Measurements from ENCODE around the gene DSCAML1.

DNA sequence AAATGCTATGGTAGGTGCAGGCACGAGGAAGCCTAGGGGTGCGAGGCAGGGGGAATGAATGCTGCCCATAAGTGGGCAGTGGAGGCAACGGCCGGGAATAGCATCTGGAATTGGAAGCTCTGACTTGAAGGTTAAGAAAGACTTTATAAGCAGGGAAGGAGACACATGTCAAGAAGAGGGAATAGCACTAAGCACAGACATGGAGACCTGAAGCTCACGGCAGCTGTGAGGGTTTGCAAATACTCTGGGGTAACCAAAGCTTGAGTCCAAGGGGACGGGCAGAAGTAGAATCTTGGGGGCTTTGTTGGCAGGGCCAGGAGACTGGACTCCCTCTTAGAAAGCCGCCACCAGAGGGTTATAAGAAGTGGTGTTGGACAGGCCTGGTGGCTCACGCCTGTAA lies 356.8 kb downstream of the DSCAML1 start:
- TF ChIP-seq, protein P1, sequence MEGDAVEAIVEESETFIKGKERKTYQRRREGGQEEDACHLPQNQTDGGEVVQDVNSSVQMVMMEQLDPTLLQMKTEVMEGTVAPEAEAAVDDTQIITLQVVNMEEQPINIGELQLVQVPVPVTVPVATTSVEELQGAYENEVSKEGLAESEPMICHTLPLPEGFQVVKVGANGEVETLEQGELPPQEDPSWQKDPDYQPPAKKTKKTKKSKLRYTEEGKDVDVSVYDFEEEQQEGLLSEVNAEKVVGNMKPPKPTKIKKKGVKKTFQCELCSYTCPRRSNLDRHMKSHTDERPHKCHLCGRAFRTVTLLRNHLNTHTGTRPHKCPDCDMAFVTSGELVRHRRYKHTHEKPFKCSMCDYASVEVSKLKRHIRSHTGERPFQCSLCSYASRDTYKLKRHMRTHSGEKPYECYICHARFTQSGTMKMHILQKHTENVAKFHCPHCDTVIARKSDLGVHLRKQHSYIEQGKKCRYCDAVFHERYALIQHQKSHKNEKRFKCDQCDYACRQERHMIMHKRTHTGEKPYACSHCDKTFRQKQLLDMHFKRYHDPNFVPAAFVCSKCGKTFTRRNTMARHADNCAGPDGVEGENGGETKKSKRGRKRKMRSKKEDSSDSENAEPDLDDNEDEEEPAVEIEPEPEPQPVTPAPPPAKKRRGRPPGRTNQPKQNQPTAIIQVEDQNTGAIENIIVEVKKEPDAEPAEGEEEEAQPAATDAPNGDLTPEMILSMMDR (IDR thresholded peaks at IDR 0.05; ENCODE audit: low read length) = no peak
- no peak for TF ChIP-seq EZH2 (IDR thresholded peaks at IDR 0.05; ENCODE audit: borderline replicate concordance, low read length)

Data from OCI-LY1 (cell line).